ENCODE data around the gene RPL5. TPM values are rescaled to one million over a fixed set of nuclear protein-coding genes. Genes with fewer than 3 reads are reported as not detected.

RPL5 gene
- total RNA-seq, 1 experiment from 2014 or later: 1,607 TPM

DNA sequence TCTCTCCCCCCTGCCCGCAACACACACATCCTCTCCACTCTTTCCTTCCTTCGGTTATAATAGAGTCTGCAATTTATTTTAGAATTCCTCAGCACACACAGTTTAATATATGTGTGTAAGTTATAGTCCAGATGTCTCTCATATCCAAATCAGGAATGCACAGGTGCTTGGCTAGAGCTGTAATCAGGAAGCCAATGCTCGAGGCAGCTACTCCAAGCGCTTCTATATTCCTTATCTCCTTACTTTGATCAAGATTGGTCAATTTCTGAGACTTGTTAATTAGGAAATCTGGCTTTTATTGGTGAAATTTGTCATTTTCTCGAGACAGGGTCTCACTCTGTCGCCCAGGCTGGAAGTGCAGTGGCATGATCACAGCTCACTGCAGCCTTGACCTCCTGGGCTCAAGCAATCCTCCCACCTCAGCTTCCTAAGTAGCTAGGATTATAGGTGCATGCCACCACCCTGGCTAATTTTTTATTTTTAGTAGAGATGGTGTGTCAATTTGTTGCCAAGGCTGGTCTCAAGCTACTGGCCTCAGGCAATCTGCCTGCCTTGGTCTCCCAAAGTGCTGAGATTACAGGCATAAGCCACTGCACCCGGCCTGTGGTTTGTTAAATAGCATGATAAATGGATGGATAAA, 27.7 kb downstream of the RPL5 start:
- intact Hi-C loops (cut with micrococcal nuclease): loop anchor here (1.0 kb wide), 3 partner anchors 101 to 203 kb away; no protein-coding TSS in a partner anchor
- no peaks in the 10 kb centered on the region for H3K36me3 Mint-ChIP-seq (ENCODE audit: insufficient read depth, unreplicated experiment)
- no peak overlapping the region for H3K4me3 Mint-ChIP-seq (ENCODE audit: unreplicated experiment)
- POLR2A ChIA-PET: interaction anchor here (0.6 to 2.6 kb wide), 9 partner anchors 19 to 203 kb away, joined by 3 to 13 read pairs (median 5); partner anchors contain the start of gene DIPK1A
- BruUV-seq (replicated peaks): no TSS peak
- DNase-seq (ENCODE audit: unreplicated experiment): no peak
- no peak for TF ChIP-seq CTCF (IDR thresholded peaks at IDR 0.05; ENCODE audit: unreplicated experiment)
- no peaks in the 10 kb centered on the region for H3K27me3 Mint-ChIP-seq (ENCODE audit: insufficient read depth, unreplicated experiment)
- H3K4me1 Mint-ChIP-seq (ENCODE audit: insufficient read depth, unreplicated experiment): peaks cover 7% of the 10 kb centered on the region
- no peak overlapping the region for H3K27ac Mint-ChIP-seq (ENCODE audit: low read depth, unreplicated experiment)
- H3K9me3 Mint-ChIP-seq (ENCODE audit: unreplicated experiment): no peaks in the 10 kb centered on the region
- CTCF ChIA-PET: interaction anchor here (0.6 to 8.3 kb wide), 58 partner anchors 9 to 1590 kb away, joined by 3 to 175 read pairs (median 4); partner anchors contain the start of gene DIPK1A

- Mint-ChIP-seq H3K9me3 (ENCODE audit: unreplicated experiment) (no peaks in the 10 kb centered on the region), H3K27me3 (ENCODE audit: insufficient read depth, unreplicated experiment) (no peaks in the 10 kb centered on the region), H3K4me1 (ENCODE audit: insufficient read depth, unreplicated experiment) (peaks cover 7% of the 10 kb centered on the region), H3K36me3 (ENCODE audit: insufficient read depth, unreplicated experiment) (no peaks in the 10 kb centered on the region), H3K4me3 (ENCODE audit: unreplicated experiment) (no peak overlapping the region), H3K27ac (ENCODE audit: low read depth, unreplicated experiment) (no peak overlapping the region)
- POLR2A ChIA-PET: interaction anchor here (0.7 kb wide), 1 partner anchor 161 kb away, joined by 3 read pairs; no protein-coding TSS in a partner anchor
- intact Hi-C loops (cut with micrococcal nuclease): no loop called here
- TF ChIP-seq CTCF (IDR thresholded peaks at IDR 0.05; ENCODE audit: unreplicated experiment): no peak
- BruUV-seq (replicated peaks): no TSS peak
- CTCF ChIA-PET: interaction anchor here (3.8 to 4.6 kb wide), 2 partner anchors 97 to 131 kb away, joined by 24 to 31 read pairs; no protein-coding TSS in a partner anchor
- DNase-seq (ENCODE audit: unreplicated experiment): no peak
These were observed 30.8 kb downstream of the RPL5 start for GRCh38 chr1:92862605-92863004.

- CTCF ChIA-PET: interaction anchor here (1.1 to 4.6 kb wide), 4 partner anchors 26 to 130 kb away, joined by 3 to 31 read pairs (median 14); no protein-coding TSS in a partner anchor
These were observed 32.3 kb downstream of the RPL5 start for GRCh38 chr1:92864131-92864530.

More at GRCh38 chr1:92864131-92864530, 32.3 kb downstream of the RPL5 start:
- no peaks in the 10 kb centered on the region for H3K27me3 Mint-ChIP-seq (ENCODE audit: insufficient read depth, unreplicated experiment)
- DNase-seq (ENCODE audit: unreplicated experiment): peak; percentile 9
- intact Hi-C loops (cut with micrococcal nuclease): no loop called here
- H3K27ac Mint-ChIP-seq (ENCODE audit: low read depth, unreplicated experiment): no peak overlapping the region
- BruUV-seq (replicated peaks): no TSS peak
- H3K9me3 Mint-ChIP-seq (ENCODE audit: unreplicated experiment): no peaks in the 10 kb centered on the region
- peaks cover 4% of the 10 kb centered on the region for H3K4me1 Mint-ChIP-seq (ENCODE audit: insufficient read depth, unreplicated experiment)
- POLR2A ChIA-PET: interaction anchor here (0.7 to 1.2 kb wide), 4 partner anchors 10 to 141 kb away, joined by 3 to 6 read pairs (median 3); no protein-coding TSS in a partner anchor
- no peak overlapping the region for H3K4me3 Mint-ChIP-seq (ENCODE audit: unreplicated experiment)
- no peak for TF ChIP-seq CTCF (IDR thresholded peaks at IDR 0.05; ENCODE audit: unreplicated experiment)
- no peaks in the 10 kb centered on the region for H3K36me3 Mint-ChIP-seq (ENCODE audit: insufficient read depth, unreplicated experiment)

All from MCF 10A (cell line).